CD4-positive, alpha-beta memory T cell (primary cell): ENCODE measurements around the gene HES1. TPM values are rescaled to one million over a fixed set of nuclear protein-coding genes. Genes with fewer than 3 reads are reported as not detected.

Source experiments
- CTCF ChIA-PET: fragments of 350-600 bp; sonication (Branson Sonifier 250); formaldehyde crosslinking; loops from one replicate; lab custom pipeline; 2021; ENCODE audit warnings: inconsistent platforms; ENCODE audit not compliant: partially characterized antibody; lab: Charles Lee
- POLR2A ChIA-PET: fragments of 350-600 bp; sonication (Branson Sonifier 250); formaldehyde crosslinking; loops from one replicate; lab custom pipeline; 2021; ENCODE audit not compliant: partially characterized antibody; lab: Charles Lee
- DNase-seq, 5 donors: peaks; one replicate each; pipeline versions ENCODE4 v3.0.0 to v3.0.0-alpha.2; 2020 to 2022; ENCODE audit warnings: mixed read lengths in 1 of 5
- H3K27ac ChIP-seq: one replicate; pipeline ENCODE4 v1.7.0; 2013; ENCODE audit warnings: low read depth, low read length
- H3K27me3 ChIP-seq: 2 replicates; pipeline ENCODE4 v1.7.0; 2013; ENCODE audit warnings: mild to moderate bottlenecking, low read length, moderate library complexity; ENCODE audit not compliant: insufficient read depth
- H3K36me3 ChIP-seq: 2 replicates; pipeline ENCODE4 v1.7.0; 2013; ENCODE audit warnings: mild to moderate bottlenecking, low read length, moderate library complexity; ENCODE audit not compliant: insufficient read depth
- H3K4me1 ChIP-seq: 2 replicates; pipeline ENCODE4 v1.7.0; 2013; ENCODE audit warnings: mild to moderate bottlenecking, low read length, moderate library complexity; ENCODE audit not compliant: insufficient read depth
- H3K4me3 ChIP-seq, 2 donors: one replicate each; pipeline ENCODE4 v1.7.0; 2013; ENCODE audit warnings: low read length in 2 of 2, mild to moderate bottlenecking in 1 of 2
- H3K9me3 ChIP-seq, 2 donors: one replicate each; pipeline ENCODE4 v1.7.0; 2013; ENCODE audit warnings: low read length in 2 of 2, control low read depth in 1 of 2; ENCODE audit not compliant: control insufficient read depth in 1 of 2
- H3K27ac Mint-ChIP-seq, 7 donors: one replicate each; pipeline ENCODE4 v1.8.0; 2020 to 2021; ENCODE audit warnings: mixed read lengths in 7 of 7, mild to moderate bottlenecking in 6 of 7, inconsistent platforms in 3 of 7, moderate library complexity in 3 of 7
- H3K27me3 Mint-ChIP-seq, 2 donors: one replicate each; pipeline ENCODE4 v1.8.0; 2020 to 2021; ENCODE audit warnings: mixed read lengths in 2 of 2
- H3K36me3 Mint-ChIP-seq, 2 donors: one replicate each; pipeline ENCODE4 v1.8.0; 2020 to 2021; ENCODE audit warnings: mixed read lengths in 2 of 2, inconsistent platforms in 1 of 2, mild to moderate bottlenecking in 1 of 2
- H3K4me1 Mint-ChIP-seq, 4 donors: one replicate each; pipeline ENCODE4 v1.8.0; 2020 to 2021; ENCODE audit warnings: mixed read lengths in 4 of 4, mild to moderate bottlenecking in 1 of 4
- H3K4me3 Mint-ChIP-seq, 8 donors: one replicate each; pipeline ENCODE4 v1.8.0; 2020 to 2021; ENCODE audit warnings: mixed read lengths in 8 of 8, mild to moderate bottlenecking in 7 of 8, moderate library complexity in 6 of 8, inconsistent platforms in 3 of 8
- H3K9me3 Mint-ChIP-seq, 8 donors: one replicate each; pipeline ENCODE4 v1.8.0; 2020 to 2021; ENCODE audit warnings: mixed read lengths in 8 of 8, mild to moderate bottlenecking in 5 of 8, inconsistent platforms in 3 of 8, moderate library complexity in 1 of 8
- intact Hi-C: fragments of 100-400 bp; cut with micrococcal nuclease; formaldehyde crosslinking; loops from one replicate; pipeline ENCODE4 v1.15.1; 2023
- polyA plus RNA-seq, 2 donors: library from polyadenylated mRNA; unstranded; fragments of 300-500 nt; fragmentation: Illumina TruSeq; gene quantifications; one replicate each; pipeline ENCODE4 v1.2.3, GENCODE V29; 2021
- total RNA-seq, 2 experiments: library from RNA; stranded (reverse); gene quantifications; one replicate each; pipeline ENCODE4 v1.2.3, GENCODE V29; 2021

Gene HES1
- total and polyA plus RNA-seq, 4 experiments from 2014 or later = 0.11 to 0.50 TPM; not detected in 2

DNA sequence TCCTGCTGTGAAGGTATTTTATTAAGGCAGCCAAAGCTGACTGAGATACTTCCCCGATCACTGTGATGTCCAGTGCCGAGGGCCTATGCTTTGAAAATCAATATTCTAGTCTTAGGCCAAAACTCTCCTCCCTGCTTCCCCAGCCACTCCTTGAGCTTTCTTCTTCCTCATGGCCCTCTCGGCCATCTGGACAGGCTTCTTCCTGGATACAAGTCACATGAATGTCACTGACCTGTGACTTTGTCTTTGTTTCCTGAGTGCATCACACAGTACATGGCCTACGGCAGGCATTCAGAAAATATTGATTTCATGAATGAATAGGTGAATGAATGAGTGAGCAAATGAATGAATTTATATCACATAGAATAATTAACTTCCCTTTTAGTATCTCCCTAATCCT, 24.6 kb upstream of the HES1 start:
- H3K27ac Mint-ChIP-seq = no peak overlapping the region
- intact Hi-C loops = no loop called here
- ChIA-PET CTCF (no interaction called here), POLR2A (no interaction called here)
- H3K4me3 Mint-ChIP-seq = no peak overlapping the region
- H3K27ac ChIP-seq = no peak overlapping the region
- no peak for DNase-seq
- H3K27me3 Mint-ChIP-seq = peaks cover 5 to 17% of the 10 kb centered on the region in 2 donors
- H3K4me3 ChIP-seq = no peak overlapping the region
- no peaks in the 10 kb centered on the region for H3K27me3 ChIP-seq
- H3K4me1 ChIP-seq = no peaks in the 10 kb centered on the region
- no peaks in the 10 kb centered on the region for H3K36me3 Mint-ChIP-seq
- H3K36me3 ChIP-seq = no peaks in the 10 kb centered on the region
- no peaks in the 10 kb centered on the region for H3K4me1 Mint-ChIP-seq
- no peaks in the 10 kb centered on the region for H3K9me3 ChIP-seq
- no peaks in the 10 kb centered on the region for H3K9me3 Mint-ChIP-seq

- no peak for DNase-seq
- H3K27me3 ChIP-seq = no peaks in the 10 kb centered on the region
- no peak overlapping the region for H3K27ac ChIP-seq
- no peaks in the 10 kb centered on the region for H3K9me3 Mint-ChIP-seq
- ChIA-PET POLR2A (no interaction called here), CTCF (no interaction called here)
- peaks cover 7 to 22% of the 10 kb centered on the region in 2 donors for H3K27me3 Mint-ChIP-seq
- no peaks in the 10 kb centered on the region for H3K36me3 Mint-ChIP-seq
- intact Hi-C loops = no loop called here
- H3K9me3 ChIP-seq = no peaks in the 10 kb centered on the region
- no peaks in the 10 kb centered on the region for H3K4me1 Mint-ChIP-seq
- H3K4me3 Mint-ChIP-seq = no peak overlapping the region
- H3K36me3 ChIP-seq = no peaks in the 10 kb centered on the region
- H3K4me3 ChIP-seq = no peak overlapping the region
- no peaks in the 10 kb centered on the region for H3K4me1 ChIP-seq
- no peak overlapping the region for H3K27ac Mint-ChIP-seq
Observed at GRCh38 chr3:194112120-194113106, 23.5 kb upstream of the HES1 start.

DNA sequence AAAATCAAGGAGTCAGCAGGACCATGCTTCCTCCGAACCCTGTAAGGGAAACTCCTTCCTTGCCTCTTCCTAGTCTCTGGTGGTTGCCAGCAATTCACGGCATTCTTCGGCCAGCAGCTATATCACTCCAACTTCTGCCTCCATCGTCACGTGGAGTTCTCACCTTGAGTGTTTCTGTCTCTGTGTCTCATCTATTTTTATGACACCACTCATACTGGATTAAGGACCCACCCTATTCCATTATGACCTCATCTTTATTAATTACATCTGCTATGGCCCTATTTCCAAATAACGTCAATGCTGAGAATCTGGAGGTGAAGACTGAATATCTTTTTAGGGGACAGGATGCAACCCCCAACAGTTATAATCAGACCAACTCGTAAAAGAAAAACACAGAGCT, 21.8 kb upstream of the HES1 start:
- intact Hi-C loops = no loop called here
- Histone ChIP-seq H3K36me3 (no peaks in the 10 kb centered on the region), H3K27ac (no peak overlapping the region), H3K4me3 (no peak overlapping the region), H3K9me3 (no peaks in the 10 kb centered on the region), H3K4me1 (no peaks in the 10 kb centered on the region), H3K27me3 (no peaks in the 10 kb centered on the region)
- POLR2A ChIA-PET = no interaction called here
- Mint-ChIP-seq H3K36me3 (no peaks in the 10 kb centered on the region), H3K27me3 (peaks cover 7 to 20% of the 10 kb centered on the region in 2 donors), H3K27ac (no peak overlapping the region), H3K4me1 (no peaks in the 10 kb centered on the region), H3K4me3 (no peak overlapping the region), H3K9me3 (no peaks in the 10 kb centered on the region)
- no peak for DNase-seq
- CTCF ChIA-PET = no interaction called here

GRCh38 chr3:194117104-194117845, 18.7 kb upstream of the HES1 start:
- H3K36me3 ChIP-seq = no peaks in the 10 kb centered on the region
- Mint-ChIP-seq H3K9me3 (no peaks in the 10 kb centered on the region), H3K4me1 (no peaks in the 10 kb centered on the region), H3K27me3 (peaks cover 12 to 26% of the 10 kb centered on the region in 2 donors), H3K4me3 (no peak overlapping the region), H3K27ac (no peak overlapping the region), H3K36me3 (no peaks in the 10 kb centered on the region)
- no peak overlapping the region for H3K4me3 ChIP-seq
- intact Hi-C loops = no loop called here
- ChIA-PET CTCF (no interaction called here), POLR2A (no interaction called here)
- DNase-seq = no peak
- H3K9me3 ChIP-seq = no peaks in the 10 kb centered on the region
- no peak overlapping the region for H3K27ac ChIP-seq
- H3K4me1 ChIP-seq = no peaks in the 10 kb centered on the region
- H3K27me3 ChIP-seq = no peaks in the 10 kb centered on the region

- H3K9me3 ChIP-seq = no peaks in the 10 kb centered on the region
- POLR2A ChIA-PET = no interaction called here
- Mint-ChIP-seq H3K27me3 (peaks cover 12 to 29% of the 10 kb centered on the region in 2 donors), H3K36me3 (no peaks in the 10 kb centered on the region), H3K27ac (peak overlapping the region in 1 of 7 donors; percentile 24), H3K4me3 (no peak overlapping the region), H3K4me1 (no peaks in the 10 kb centered on the region), H3K9me3 (no peaks in the 10 kb centered on the region)
- H3K4me1 ChIP-seq = no peaks in the 10 kb centered on the region
- H3K4me3 ChIP-seq = no peak overlapping the region
- DNase-seq = no peak
- no peaks in the 10 kb centered on the region for H3K36me3 ChIP-seq
- CTCF ChIA-PET = no interaction called here
- no peaks in the 10 kb centered on the region for H3K27me3 ChIP-seq
- intact Hi-C loops = no loop called here
- no peak overlapping the region for H3K27ac ChIP-seq
Observed at GRCh38 chr3:194118920-194119319, 17.0 kb upstream of the HES1 start.

DNA sequence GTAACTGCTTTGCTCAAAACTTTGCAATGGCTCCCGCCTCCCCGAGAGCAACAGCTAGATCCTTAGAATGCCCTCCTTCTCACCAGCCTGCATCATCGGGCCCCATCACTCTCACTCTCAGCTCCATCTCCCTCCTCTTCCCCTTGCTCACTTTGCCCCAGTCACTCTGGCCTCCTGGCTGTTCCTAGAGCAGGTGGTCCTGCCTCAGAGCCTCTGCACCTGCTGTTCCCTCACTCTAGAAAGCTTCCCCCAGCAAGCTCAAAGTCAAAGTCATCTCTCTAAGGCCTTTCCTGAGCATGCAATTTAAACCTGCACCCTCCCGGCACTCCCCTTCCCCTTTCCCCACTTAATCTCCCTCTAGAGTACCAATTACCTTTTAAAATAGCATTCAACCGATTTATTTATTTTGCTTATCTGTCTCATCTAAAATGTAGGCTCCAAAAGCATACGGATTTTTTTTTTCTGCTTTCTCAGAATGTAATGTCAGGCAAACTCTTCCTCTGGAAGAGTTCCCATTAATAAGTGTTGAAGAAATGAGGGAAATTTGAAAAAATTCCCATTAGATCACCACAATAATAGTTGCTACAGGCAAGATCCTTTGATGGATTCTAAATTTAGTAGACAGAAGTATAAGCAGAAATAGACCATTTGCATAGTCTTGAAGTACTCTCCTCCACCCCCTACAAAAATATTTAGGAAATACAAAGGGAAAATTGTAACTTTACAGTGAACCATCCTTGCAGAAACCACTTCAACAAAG, 15.9 kb upstream of the HES1 start:
- CTCF ChIA-PET = no interaction called here
- H3K4me1 ChIP-seq = no peaks in the 10 kb centered on the region
- H3K4me3 Mint-ChIP-seq = no peak overlapping the region
- H3K27ac ChIP-seq = no peak overlapping the region
- no peak overlapping the region for H3K4me3 ChIP-seq
- H3K27me3 Mint-ChIP-seq = peaks cover 12 to 26% of the 10 kb centered on the region in 2 donors
- H3K36me3 Mint-ChIP-seq = no peaks in the 10 kb centered on the region
- POLR2A ChIA-PET = no interaction called here
- no peaks in the 10 kb centered on the region for H3K9me3 Mint-ChIP-seq
- no peaks in the 10 kb centered on the region for H3K36me3 ChIP-seq
- no peaks in the 10 kb centered on the region for H3K4me1 Mint-ChIP-seq
- H3K27ac Mint-ChIP-seq = no peak overlapping the region
- no peak for DNase-seq
- intact Hi-C loops = no loop called here
- H3K9me3 ChIP-seq = no peaks in the 10 kb centered on the region
- H3K27me3 ChIP-seq = no peaks in the 10 kb centered on the region
